ENCODE measurements around the gene OR52L1. TPM values are rescaled to one million over a fixed set of nuclear protein-coding genes. Genes with fewer than 3 reads are reported as not detected.

The OR52L1 gene
- total RNA-seq, 1 donor from 2014 or later: not detected

GRCh38 chr11:5941951-5942350 lies 44.8 kb downstream of the OR52L1 start, which contains the start of gene OR56A3:
Gene OR56A3, plus strand, starts transcription at chr11:5942251. Its CDS starts 5,096 bp downstream, at chr11:5947347.
- intact Hi-C loops (cut with micrococcal nuclease): no loop called here
- no peak for DNase-seq
- Histone ChIP-seq H3K4me3 (no peak within 1 kb of the TSS), H3K27ac (replicated peaks) (no peak within 1 kb of the TSS), H3K9me3 (replicated peaks) (peaks cover 6% of the 10 kb centered on the region), H3K27me3 (ENCODE audit: low read depth) (peaks cover 4% of the 10 kb centered on the region), H3K36me3 (no peaks in the 10 kb centered on the region), H3K4me1 (no peaks in the 10 kb centered on the region)
- TF ChIP-seq, protein P1, sequence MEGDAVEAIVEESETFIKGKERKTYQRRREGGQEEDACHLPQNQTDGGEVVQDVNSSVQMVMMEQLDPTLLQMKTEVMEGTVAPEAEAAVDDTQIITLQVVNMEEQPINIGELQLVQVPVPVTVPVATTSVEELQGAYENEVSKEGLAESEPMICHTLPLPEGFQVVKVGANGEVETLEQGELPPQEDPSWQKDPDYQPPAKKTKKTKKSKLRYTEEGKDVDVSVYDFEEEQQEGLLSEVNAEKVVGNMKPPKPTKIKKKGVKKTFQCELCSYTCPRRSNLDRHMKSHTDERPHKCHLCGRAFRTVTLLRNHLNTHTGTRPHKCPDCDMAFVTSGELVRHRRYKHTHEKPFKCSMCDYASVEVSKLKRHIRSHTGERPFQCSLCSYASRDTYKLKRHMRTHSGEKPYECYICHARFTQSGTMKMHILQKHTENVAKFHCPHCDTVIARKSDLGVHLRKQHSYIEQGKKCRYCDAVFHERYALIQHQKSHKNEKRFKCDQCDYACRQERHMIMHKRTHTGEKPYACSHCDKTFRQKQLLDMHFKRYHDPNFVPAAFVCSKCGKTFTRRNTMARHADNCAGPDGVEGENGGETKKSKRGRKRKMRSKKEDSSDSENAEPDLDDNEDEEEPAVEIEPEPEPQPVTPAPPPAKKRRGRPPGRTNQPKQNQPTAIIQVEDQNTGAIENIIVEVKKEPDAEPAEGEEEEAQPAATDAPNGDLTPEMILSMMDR (IDR thresholded peaks at IDR 0.05; ENCODE audit: borderline replicate concordance): no peak

DNA sequence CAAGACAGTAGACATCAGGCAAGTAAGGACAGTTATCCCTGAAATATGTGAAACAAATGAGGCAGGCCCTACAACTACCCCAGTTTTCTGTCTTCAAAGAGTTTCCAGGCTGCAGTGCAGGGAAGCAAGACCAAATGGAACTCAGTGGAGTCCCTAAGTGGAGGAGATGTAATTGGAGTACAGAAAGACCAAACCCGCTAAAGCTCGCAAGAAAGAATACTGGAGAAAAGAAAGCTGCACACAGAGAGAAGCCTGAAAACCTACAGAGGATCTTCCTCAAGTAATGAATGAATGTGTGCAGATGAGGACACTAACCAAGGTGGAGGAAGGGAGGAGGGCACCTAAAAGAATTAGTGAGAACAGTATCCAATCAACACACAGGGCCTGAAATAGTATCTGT lies 46.0 kb downstream of the OR52L1 start:
- TF ChIP-seq, protein P1 (IDR thresholded peaks at IDR 0.05; ENCODE audit: borderline replicate concordance): no peak
- peaks cover 6% of the 10 kb centered on the region for H3K9me3 ChIP-seq (replicated peaks)
- peaks cover 4% of the 10 kb centered on the region for H3K27me3 ChIP-seq (ENCODE audit: low read depth)
- no peak for DNase-seq
- no peak overlapping the region for H3K27ac ChIP-seq (replicated peaks)
- no peak overlapping the region for H3K4me3 ChIP-seq
- intact Hi-C loops (cut with micrococcal nuclease): no loop called here
- H3K36me3 ChIP-seq: no peaks in the 10 kb centered on the region
- no peaks in the 10 kb centered on the region for H3K4me1 ChIP-seq

DNA sequence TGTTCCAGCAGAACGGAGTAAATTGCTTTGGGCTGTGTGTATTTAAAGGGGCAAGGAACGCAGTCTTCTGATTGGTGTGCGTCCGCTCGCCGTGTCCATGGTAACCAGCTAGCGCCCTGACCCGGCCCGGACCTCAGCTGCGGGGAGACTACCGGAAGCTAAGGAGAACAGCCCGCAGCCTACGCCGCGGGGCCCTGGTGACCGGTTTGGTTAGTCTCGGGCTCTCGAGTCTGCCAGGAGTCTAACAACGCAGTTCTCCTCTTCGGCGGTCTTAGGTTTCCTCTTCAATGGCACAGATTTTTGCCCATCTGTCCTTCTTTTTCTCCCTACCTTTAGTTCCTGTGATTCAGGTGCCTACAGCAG lies 48.2 kb downstream of the OR52L1 start:
- intact Hi-C loops (cut with micrococcal nuclease): no loop called here
- H3K27me3 ChIP-seq (ENCODE audit: low read depth): peaks cover 4% of the 10 kb centered on the region
- DNase-seq: no peak

GRCh38 chr11:5937868-5938602 lies 48.8 kb downstream of the OR52L1 start:
- H3K27ac ChIP-seq (replicated peaks): no peak overlapping the region
- H3K36me3 ChIP-seq: no peaks in the 10 kb centered on the region
- peaks cover 4% of the 10 kb centered on the region for H3K27me3 ChIP-seq (ENCODE audit: low read depth)
- no peak overlapping the region for H3K4me3 ChIP-seq
- H3K4me1 ChIP-seq: no peaks in the 10 kb centered on the region
- intact Hi-C loops (cut with micrococcal nuclease): no loop called here
- DNase-seq: no peak
- TF ChIP-seq, protein P1 (IDR thresholded peaks at IDR 0.05; ENCODE audit: borderline replicate concordance): no peak
- H3K9me3 ChIP-seq (replicated peaks): peaks cover 6% of the 10 kb centered on the region

More for the DNA sequence above, 48.2 kb downstream of the OR52L1 start:
- TF ChIP-seq, protein P1 (IDR thresholded peaks at IDR 0.05; ENCODE audit: borderline replicate concordance): no peak
- peaks cover 6% of the 10 kb centered on the region for H3K9me3 ChIP-seq (replicated peaks)
- no peaks in the 10 kb centered on the region for H3K36me3 ChIP-seq
- H3K4me1 ChIP-seq: no peaks in the 10 kb centered on the region
- no peak overlapping the region for H3K4me3 ChIP-seq
- H3K27ac ChIP-seq (replicated peaks): no peak overlapping the region

Other genes starting within 250 kb of the OR52L1 start
- not detected for gene OR52N4, start 232.7 kb downstream of the OR52L1 start, total RNA-seq
- gene OR52N5, start 203.6 kb downstream of the OR52L1 start, total RNA-seq: not detected
- not detected for gene OR52N1, start 195.7 kb downstream of the OR52L1 start, total RNA-seq
- gene OR52N2, start 178.1 kb downstream of the OR52L1 start, total RNA-seq: not detected
- gene OR52E6, start 145.1 kb downstream of the OR52L1 start, total RNA-seq: not detected
- not detected for gene OR52E8, start 129.3 kb downstream of the OR52L1 start, total RNA-seq
- gene OR52E4, start 106.4 kb downstream of the OR52L1 start, total RNA-seq: not detected
- gene OR52E5, start 93.8 kb downstream of the OR52L1 start, total RNA-seq: not detected
- gene OR56A3, start 44.7 kb downstream of the OR52L1 start, total RNA-seq: not detected
- not detected for gene OR56A5, start 18.5 kb downstream of the OR52L1 start, total RNA-seq
- gene OR56A4, start 20.0 kb upstream of the OR52L1 start, total RNA-seq: not detected
- gene OR56A1, start 43.8 kb upstream of the OR52L1 start, total RNA-seq: not detected
- not detected for gene OR56B4, start 120.7 kb upstream of the OR52L1 start, total RNA-seq
- gene OR52B2, start 183.3 kb upstream of the OR52L1 start, total RNA-seq: not detected
- not detected for gene OR52W1, start 212.2 kb upstream of the OR52L1 start, total RNA-seq
- not detected for gene C11orf42, start 218.6 kb upstream of the OR52L1 start, total RNA-seq
- 12.2 TPM for gene FHIP1B, start 247.7 kb upstream of the OR52L1 start, total RNA-seq

Measured in left ventricle myocardium inferior (tissue), 1 donor.